Liver (tissue), 9 donors: ENCODE data around the gene NTM. TPM values are rescaled to one million over a fixed set of nuclear protein-coding genes. Genes with fewer than 3 reads are reported as not detected.

Experiments
- DNase-seq: peaks from one replicate; pipeline ENCODE4 v3.0.0-alpha.2; 2017; ENCODE audit warnings: low spot score
- H3K27ac ChIP-seq, 2 donors: one replicate each; pipeline ENCODE4 v1.7.0; 2013; ENCODE audit warnings: inconsistent platforms in 2 of 2, low read length in 2 of 2, control low read depth in 1 of 2, low read depth in 1 of 2, mild to moderate bottlenecking in 1 of 2
- H3K27me3 ChIP-seq, 4 donors: one replicate each; pipeline versions ENCODE4 v1.6.1 to v1.7.0; 2013; ENCODE audit warnings: low read length in 3 of 4, inconsistent platforms in 1 of 4, mild to moderate bottlenecking in 1 of 4, moderate library complexity in 1 of 4; ENCODE audit not compliant: control insufficient read depth in 4 of 4, insufficient read depth in 4 of 4
- H3K36me3 ChIP-seq, 4 donors: one replicate each; pipeline versions ENCODE4 v1.6.1 to v1.7.0; 2013; ENCODE audit warnings: low read length in 3 of 4, mild to moderate bottlenecking in 3 of 4, low read depth in 1 of 4, moderate library complexity in 1 of 4; ENCODE audit not compliant: control insufficient read depth in 4 of 4, insufficient read depth in 3 of 4
- H3K4me1 ChIP-seq, 4 donors: one replicate each; pipeline versions ENCODE4 v1.6.1 to v1.7.0; 2013; ENCODE audit warnings: low read length in 3 of 4, mild to moderate bottlenecking in 3 of 4, moderate library complexity in 1 of 4; ENCODE audit not compliant: control insufficient read depth in 4 of 4, insufficient read depth in 4 of 4
- H3K4me3 ChIP-seq, 3 donors: one replicate each; pipeline versions ENCODE4 v1.6.1 to v1.7.0; 2013; ENCODE audit warnings: low read length in 3 of 3, control low read depth in 1 of 3, low read depth in 1 of 3, mild to moderate bottlenecking in 1 of 3
- H3K9ac ChIP-seq, 2 donors: one replicate each; pipeline ENCODE4 v1.7.0; 2013; ENCODE audit warnings: low read length in 2 of 2, mild to moderate bottlenecking in 2 of 2, moderate library complexity in 2 of 2, control low read depth in 1 of 2, low read depth in 1 of 2
- H3K9me3 ChIP-seq, 4 donors: one replicate each; pipeline versions ENCODE4 v1.6.1 to v1.7.0; 2013; ENCODE audit warnings: low read length in 3 of 4; ENCODE audit not compliant: control insufficient read depth in 4 of 4
- EGR1 ChIP-seq, 2 donors: IDR thresholded peaks; 2 replicates each; pipeline ENCODE4 v1.6.1; 2016 to 2018; ENCODE audit warnings: antibody characterized with exemption in 2 of 2, low read depth in 2 of 2
- HNF4A ChIP-seq, 2 donors: conservative IDR thresholded peaks; 2 replicates each; pipeline ENCODE4 v1.6.1; 2016; ENCODE audit warnings: antibody characterized with exemption in 2 of 2, mild to moderate bottlenecking in 2 of 2
- HNF4G ChIP-seq: IDR thresholded peaks from 2 replicates; pipeline ENCODE4 v1.6.1; 2016; ENCODE audit warnings: antibody characterized with exemption
- NR2F2 ChIP-seq: IDR thresholded peaks from 2 replicates; pipeline ENCODE4 v1.6.1; 2016; ENCODE audit warnings: antibody characterized with exemption
- RAD21 ChIP-seq, 2 donors: IDR thresholded peaks; 2 replicates each; pipeline ENCODE4 v1.6.1; 2016; ENCODE audit warnings: antibody characterized with exemption in 2 of 2, mild to moderate bottlenecking in 2 of 2
- SP1 ChIP-seq: IDR thresholded peaks from 2 replicates; pipeline ENCODE4 v1.6.1; 2018; ENCODE audit warnings: antibody characterized with exemption, mild to moderate bottlenecking
- WGBS: extraction: QIAGEN DNeasy Blood & Tissue Kit; methylation state at CpG from one replicate; pipeline ENCODE4 v1.1.7; 2013; 5-methylcytosine and 5-hydroxymethylcytosine counted together
- polyA plus RNA-seq, 2 donors: library from polyadenylated mRNA; stranded (reverse) in 1 of 2; unstranded in 1 of 2; fragments of 200-250 nt in 1 of 2; fragments of >200 nt in 1 of 2; fragmentation: Nextera tagmentation in 1 of 2; extraction: Ambion mirVana in 1 of 2; gene quantifications; one replicate each; pipeline versions ENCODE4 v1.2.1 to v1.2.3, GENCODE V29; 2013 to 2015
- total RNA-seq, 2 donors: library from RNA; depleted of rRNA; stranded (reverse); fragments of >200 nt; gene quantifications; one replicate each; pipeline ENCODE4 v1.2.3, GENCODE V29; 2014
- TF ChIP-seq, protein P1 (sequence below): fragments of 150-350 bp; IDR thresholded peaks from 2 replicates; pipeline ENCODE4 v1.5.1; 2017; ENCODE audit warnings: improper control_type of control experiment, low read depth, low read length; ENCODE audit not compliant: missing input control
- TF ChIP-seq, protein P2 (sequence below): IDR thresholded peaks from 2 replicates; pipeline ENCODE4 v1.6.1; 2016; ENCODE audit warnings: antibody characterized with exemption, mild to moderate bottlenecking
- donor health status: healthy.
- donor health status: healthy.
- donor health status: healthy.
- donor health status: healthy.
- donor health status: healthy.

Gene NTM
- total and polyA plus RNA-seq, 4 donors = 0.08 to 1.1 (median 0.08) TPM; not detected in 1

DNA sequence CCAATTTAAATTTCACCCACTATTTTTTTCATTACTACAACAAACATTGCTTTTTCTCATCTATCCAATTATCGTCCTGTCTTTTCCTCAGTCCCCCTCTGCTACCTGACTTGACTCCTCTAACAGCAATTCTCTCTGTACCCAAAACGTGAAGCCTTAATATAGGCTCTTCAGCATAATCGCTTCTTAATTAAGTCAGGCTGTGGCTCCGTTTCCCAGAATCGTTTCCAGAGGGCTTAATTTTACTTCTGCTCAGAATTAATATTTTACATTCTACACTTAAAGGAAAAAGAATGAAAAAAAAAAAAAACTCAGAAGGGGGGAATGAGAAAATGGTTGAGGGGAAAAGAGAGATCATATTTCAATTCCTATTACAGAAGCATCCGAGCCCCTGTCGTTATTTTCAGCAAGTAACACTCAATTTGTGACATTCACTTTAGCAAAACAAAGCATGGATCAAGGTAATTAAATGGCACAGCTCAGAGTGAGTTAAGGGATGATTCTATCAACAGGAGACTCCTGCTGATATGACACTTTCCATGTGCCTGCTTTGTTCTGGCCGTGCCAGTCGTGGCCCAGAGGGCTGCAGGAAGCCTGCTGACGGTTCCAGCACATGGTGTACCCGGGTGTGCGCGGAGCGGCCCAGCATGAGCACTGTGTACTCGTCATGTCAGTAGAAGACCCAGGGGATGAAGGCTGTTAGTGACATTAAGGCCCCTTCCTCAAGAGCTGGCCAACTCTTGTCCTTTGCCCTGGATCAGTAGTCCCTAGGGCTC is 272.5 kb downstream of the NTM start:
- 69% methylated on average over 15 of the region's 15 CpGs for WGBS
- Histone ChIP-seq H3K9me3 (no peaks in the 10 kb centered on the region), H3K27me3 (peaks cover 0 to 5% (median 0%) of the 10 kb centered on the region in 4 donors), H3K27ac (no peak overlapping the region), H3K36me3 (no peaks in the 10 kb centered on the region), H3K9ac (no peak overlapping the region), H3K4me1 (no peaks in the 10 kb centered on the region), H3K4me3 (no peak overlapping the region)
- DNase-seq = no peak
- no peak for TF ChIP-seq NR2F2
- no peak for TF ChIP-seq HNF4G
- TF ChIP-seq HNF4A (conservative IDR thresholded peaks at IDR 0.05) = no peak
- TF ChIP-seq, protein P1, sequence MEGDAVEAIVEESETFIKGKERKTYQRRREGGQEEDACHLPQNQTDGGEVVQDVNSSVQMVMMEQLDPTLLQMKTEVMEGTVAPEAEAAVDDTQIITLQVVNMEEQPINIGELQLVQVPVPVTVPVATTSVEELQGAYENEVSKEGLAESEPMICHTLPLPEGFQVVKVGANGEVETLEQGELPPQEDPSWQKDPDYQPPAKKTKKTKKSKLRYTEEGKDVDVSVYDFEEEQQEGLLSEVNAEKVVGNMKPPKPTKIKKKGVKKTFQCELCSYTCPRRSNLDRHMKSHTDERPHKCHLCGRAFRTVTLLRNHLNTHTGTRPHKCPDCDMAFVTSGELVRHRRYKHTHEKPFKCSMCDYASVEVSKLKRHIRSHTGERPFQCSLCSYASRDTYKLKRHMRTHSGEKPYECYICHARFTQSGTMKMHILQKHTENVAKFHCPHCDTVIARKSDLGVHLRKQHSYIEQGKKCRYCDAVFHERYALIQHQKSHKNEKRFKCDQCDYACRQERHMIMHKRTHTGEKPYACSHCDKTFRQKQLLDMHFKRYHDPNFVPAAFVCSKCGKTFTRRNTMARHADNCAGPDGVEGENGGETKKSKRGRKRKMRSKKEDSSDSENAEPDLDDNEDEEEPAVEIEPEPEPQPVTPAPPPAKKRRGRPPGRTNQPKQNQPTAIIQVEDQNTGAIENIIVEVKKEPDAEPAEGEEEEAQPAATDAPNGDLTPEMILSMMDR = no peak
- TF ChIP-seq, protein P2, sequence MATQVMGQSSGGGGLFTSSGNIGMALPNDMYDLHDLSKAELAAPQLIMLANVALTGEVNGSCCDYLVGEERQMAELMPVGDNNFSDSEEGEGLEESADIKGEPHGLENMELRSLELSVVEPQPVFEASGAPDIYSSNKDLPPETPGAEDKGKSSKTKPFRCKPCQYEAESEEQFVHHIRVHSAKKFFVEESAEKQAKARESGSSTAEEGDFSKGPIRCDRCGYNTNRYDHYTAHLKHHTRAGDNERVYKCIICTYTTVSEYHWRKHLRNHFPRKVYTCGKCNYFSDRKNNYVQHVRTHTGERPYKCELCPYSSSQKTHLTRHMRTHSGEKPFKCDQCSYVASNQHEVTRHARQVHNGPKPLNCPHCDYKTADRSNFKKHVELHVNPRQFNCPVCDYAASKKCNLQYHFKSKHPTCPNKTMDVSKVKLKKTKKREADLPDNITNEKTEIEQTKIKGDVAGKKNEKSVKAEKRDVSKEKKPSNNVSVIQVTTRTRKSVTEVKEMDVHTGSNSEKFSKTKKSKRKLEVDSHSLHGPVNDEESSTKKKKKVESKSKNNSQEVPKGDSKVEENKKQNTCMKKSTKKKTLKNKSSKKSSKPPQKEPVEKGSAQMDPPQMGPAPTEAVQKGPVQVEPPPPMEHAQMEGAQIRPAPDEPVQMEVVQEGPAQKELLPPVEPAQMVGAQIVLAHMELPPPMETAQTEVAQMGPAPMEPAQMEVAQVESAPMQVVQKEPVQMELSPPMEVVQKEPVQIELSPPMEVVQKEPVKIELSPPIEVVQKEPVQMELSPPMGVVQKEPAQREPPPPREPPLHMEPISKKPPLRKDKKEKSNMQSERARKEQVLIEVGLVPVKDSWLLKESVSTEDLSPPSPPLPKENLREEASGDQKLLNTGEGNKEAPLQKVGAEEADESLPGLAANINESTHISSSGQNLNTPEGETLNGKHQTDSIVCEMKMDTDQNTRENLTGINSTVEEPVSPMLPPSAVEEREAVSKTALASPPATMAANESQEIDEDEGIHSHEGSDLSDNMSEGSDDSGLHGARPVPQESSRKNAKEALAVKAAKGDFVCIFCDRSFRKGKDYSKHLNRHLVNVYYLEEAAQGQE = no peak
- TF ChIP-seq RAD21 (IDR thresholded peaks at IDR 0.05) = no peak
- no peak for TF ChIP-seq SP1

DNA sequence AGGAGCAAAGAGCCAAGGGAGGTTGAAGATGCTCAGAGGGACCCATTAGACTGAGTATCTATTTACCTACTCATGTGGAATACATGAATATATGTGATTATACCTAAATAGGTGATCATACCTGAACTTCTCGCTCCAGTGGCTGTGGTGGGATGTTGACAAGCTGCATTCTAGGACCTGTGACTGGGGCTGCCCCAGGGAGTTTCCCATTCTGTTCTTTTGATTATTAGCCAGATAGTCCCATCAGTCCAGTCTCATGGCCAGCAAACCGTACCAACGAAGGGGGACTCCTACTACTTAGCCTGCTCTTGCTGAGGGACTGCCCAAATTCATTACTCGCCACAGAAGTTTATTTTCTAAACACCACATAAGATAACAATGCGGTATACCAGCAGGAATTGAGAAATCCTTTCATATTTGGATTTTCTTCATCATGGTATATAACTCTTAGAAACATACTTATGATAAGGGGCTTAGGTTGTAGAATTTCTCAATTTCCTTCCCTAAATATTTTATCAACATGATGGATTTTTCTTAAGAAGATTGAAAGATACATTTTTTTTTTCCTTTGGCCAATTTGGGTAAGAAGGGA is 273.9 kb downstream of the NTM start:
- peaks cover 0 to 9% (median 0%) of the 10 kb centered on the region in 4 donors for H3K27me3 ChIP-seq
- H3K9ac ChIP-seq = no peak overlapping the region
- 75% methylated on average over 5 of the region's 5 CpGs for WGBS
- no peaks in the 10 kb centered on the region for H3K9me3 ChIP-seq
- no peak for DNase-seq
- H3K4me1 ChIP-seq = no peaks in the 10 kb centered on the region
- no peak overlapping the region for H3K27ac ChIP-seq
- TF ChIP-seq EGR1 (IDR thresholded peaks at IDR 0.05; ENCODE audit: low read depth in 2 of 2) = no peak
- H3K4me3 ChIP-seq = no peak overlapping the region
- no peaks in the 10 kb centered on the region for H3K36me3 ChIP-seq

DNA sequence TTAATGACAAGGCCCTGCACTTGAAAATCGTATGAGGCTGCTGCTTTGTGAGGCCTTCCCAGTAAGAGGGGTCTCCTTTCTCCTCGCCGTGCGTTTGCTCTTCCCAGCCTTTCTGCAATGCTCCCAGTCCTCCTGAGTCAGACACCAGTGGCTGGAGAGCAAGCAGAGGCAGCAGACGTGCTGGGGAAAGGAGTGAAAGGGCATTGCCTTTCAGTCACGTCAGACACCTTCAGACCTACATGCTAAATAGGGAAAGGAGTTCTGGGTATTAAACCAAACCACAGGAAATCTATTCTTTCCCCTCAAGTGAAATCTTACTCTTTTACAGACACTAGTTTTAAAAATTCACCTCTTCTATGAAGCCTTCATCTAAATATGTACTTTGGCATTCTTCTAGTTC is 274.8 kb downstream of the NTM start:
- no peak overlapping the region for H3K9ac ChIP-seq
- H3K27me3 ChIP-seq = peaks cover 0 to 15% (median 0%) of the 10 kb centered on the region in 4 donors
- H3K27ac ChIP-seq = no peak overlapping the region
- no peak for TF ChIP-seq EGR1 (IDR thresholded peaks at IDR 0.05; ENCODE audit: low read depth in 2 of 2)
- H3K4me1 ChIP-seq = no peaks in the 10 kb centered on the region
- no peaks in the 10 kb centered on the region for H3K9me3 ChIP-seq
- 32% methylated on average over 6 of the region's 6 CpGs for WGBS
- no peak for DNase-seq
- no peak overlapping the region for H3K4me3 ChIP-seq
- no peaks in the 10 kb centered on the region for H3K36me3 ChIP-seq
